ENCODE data around the gene C12orf43. TPM values are rescaled to one million over a fixed set of nuclear protein-coding genes. Genes with fewer than 3 reads are reported as not detected.

The C12orf43 gene
- total and polyA plus RNA-seq, 2 donors (not counting 1 experiment from before 2014, with no cell fraction given): 6.7 to 18.9 TPM

- no peaks in the 10 kb centered on the region for H3K4me1 Mint-ChIP-seq
- no peaks in the 10 kb centered on the region for H4K20me1 ChIP-seq (ENCODE audit: control insufficient read depth, insufficient read depth, low read length, poor library complexity, severe bottlenecking)
- no peak overlapping the region for H2AFZ ChIP-seq (ENCODE audit: insufficient read depth, low read depth, low read length, poor library complexity, severe bottlenecking)
- H3K9me3 ChIP-seq (ENCODE audit: control extremely low read depth in 1 of 3, control insufficient read depth in 2 of 3, insufficient read depth in 1 of 3, low read length in 2 of 3): no peaks in the 10 kb centered on the region
- ChIA-PET POLR2A (no interaction called here), CTCF (interaction anchor here (2.0 kb wide), 1 partner anchor 9 kb away, joined by 7 read pairs; no protein-coding TSS in a partner anchor)
- no peaks in the 10 kb centered on the region for H3K9me3 Mint-ChIP-seq (ENCODE audit: insufficient read depth)
- no peak overlapping the region for H3K4me2 ChIP-seq (replicated peaks; ENCODE audit: low read depth, low read length, poor library complexity, severe bottlenecking)
- intact Hi-C loops (cut with micrococcal nuclease): no loop called here
- no peaks in the 10 kb centered on the region for H3K27me3 Mint-ChIP-seq
- no peak overlapping the region for H3K4me3 Mint-ChIP-seq
- H3K79me2 ChIP-seq (ENCODE audit: control insufficient read depth, insufficient read depth, low read length): no peaks in the 10 kb centered on the region
- ATAC-seq (ENCODE audit: low read depth) (no peak), DNase-seq (no peak)
- H3K27ac Mint-ChIP-seq: no peak overlapping the region
- H3K27me3 ChIP-seq (replicated peaks in 1 of 4; ENCODE audit: control extremely low read depth in 1 of 4, control insufficient read depth in 3 of 4, insufficient read depth in 4 of 4, low read length in 3 of 4): peaks cover 0 to 4% (median 0%) of the 10 kb centered on the region in 4 experiments
- H3K36me3 ChIP-seq (replicated peaks in 1 of 2; ENCODE audit: control extremely low read depth in 1 of 2, control insufficient read depth in 1 of 2, extremely low read depth in 1 of 2, insufficient read depth in 2 of 2, low read length in 1 of 2): no peaks in the 10 kb centered on the region
- H3K9ac ChIP-seq (ENCODE audit: low read length): no peak overlapping the region
- TF ChIP-seq EZH2 (IDR thresholded peaks at IDR 0.05; ENCODE audit: borderline replicate concordance, insufficient read depth, low read depth, low read length, poor library complexity, severe bottlenecking) (no peak), CTCF (IDR thresholded peaks at IDR 0.05) (no peak)
- no peak overlapping the region for H3K27ac ChIP-seq (ENCODE audit: low read length in 2 of 2)
- no CpG with 5 or more reads among the region's 2 CpGs for WGBS (ENCODE audit: insufficient coverage)
- no peak overlapping the region for H3K4me3 ChIP-seq (ENCODE audit: control extremely low read depth in 1 of 5, extremely low read depth in 1 of 5, insufficient read depth in 1 of 5, low read depth in 2 of 5, low read length in 4 of 5)
- H3K4me1 ChIP-seq (ENCODE audit: control insufficient read depth in 2 of 2, insufficient read depth in 2 of 2, low read length in 2 of 2): no peaks in the 10 kb centered on the region
Observed at GRCh38 chr12:120962532-120963020, 53.7 kb downstream of the C12orf43 start.

GRCh38 chr12:120961604-120962531 is 54.4 kb downstream of the C12orf43 start:
- Histone ChIP-seq H2AFZ (ENCODE audit: insufficient read depth, low read depth, low read length, poor library complexity, severe bottlenecking) (no peak overlapping the region), H3K4me1 (ENCODE audit: control insufficient read depth in 2 of 2, insufficient read depth in 2 of 2, low read length in 2 of 2) (no peaks in the 10 kb centered on the region), H3K9ac (ENCODE audit: low read length) (no peak overlapping the region), H3K27ac (ENCODE audit: low read length in 2 of 2) (no peak overlapping the region), H3K27me3 (replicated peaks in 1 of 4; ENCODE audit: control extremely low read depth in 1 of 4, control insufficient read depth in 3 of 4, insufficient read depth in 4 of 4, low read length in 3 of 4) (peaks cover 0 to 4% (median 0%) of the 10 kb centered on the region in 4 experiments), H3K4me3 (ENCODE audit: control extremely low read depth in 1 of 5, extremely low read depth in 1 of 5, insufficient read depth in 1 of 5, low read depth in 2 of 5, low read length in 4 of 5) (no peak overlapping the region), H3K4me2 (replicated peaks; ENCODE audit: low read depth, low read length, poor library complexity, severe bottlenecking) (no peak overlapping the region), H3K36me3 (replicated peaks in 1 of 2; ENCODE audit: control extremely low read depth in 1 of 2, control insufficient read depth in 1 of 2, extremely low read depth in 1 of 2, insufficient read depth in 2 of 2, low read length in 1 of 2) (no peaks in the 10 kb centered on the region), H3K9me3 (ENCODE audit: control extremely low read depth in 1 of 3, control insufficient read depth in 2 of 3, insufficient read depth in 1 of 3, low read length in 2 of 3) (no peaks in the 10 kb centered on the region), H3K79me2 (ENCODE audit: control insufficient read depth, insufficient read depth, low read length) (no peaks in the 10 kb centered on the region), H4K20me1 (ENCODE audit: control insufficient read depth, insufficient read depth, low read length, poor library complexity, severe bottlenecking) (no peaks in the 10 kb centered on the region)
- intact Hi-C loops (cut with micrococcal nuclease): no loop called here
- POLR2A ChIA-PET: no interaction called here
- Mint-ChIP-seq H3K9me3 (ENCODE audit: insufficient read depth) (no peaks in the 10 kb centered on the region), H3K27ac (no peak overlapping the region), H3K4me1 (no peaks in the 10 kb centered on the region), H3K27me3 (no peaks in the 10 kb centered on the region), H3K4me3 (no peak overlapping the region)
- ATAC-seq (ENCODE audit: low read depth) (no peak), DNase-seq (no peak)
- CTCF ChIA-PET: interaction anchor here (2.0 kb wide), 1 partner anchor 9 kb away, joined by 7 read pairs; no protein-coding TSS in a partner anchor
- TF ChIP-seq CTCF (IDR thresholded peaks at IDR 0.05): no peak
- WGBS (ENCODE audit: insufficient coverage): 78% methylated on average over 9 of the region's 17 CpGs
